Neural progenitor cell (in vitro differentiated cells): ENCODE measurements around the gene DOCK4. TPM values are rescaled to one million over a fixed set of nuclear protein-coding genes. Genes with fewer than 3 reads are reported as not detected.

ENCODE experiments used
- DNase-seq: peaks from one replicate; pipeline ENCODE4 v3.0.0-alpha.2; 2016; ENCODE audit warnings: low spot score
- H2AFZ ChIP-seq: fragments of 200-600 bp; sonication (generic); replicated peaks from 2 replicates; pipeline ENCODE4 v1.6.1; 2016; ENCODE audit warnings: antibody characterized with exemption
- H3F3A ChIP-seq: fragments of 200-600 bp; sonication (generic); 2 replicates; pipeline ENCODE4 v1.6.1; 2016; ENCODE audit warnings: antibody characterized with exemption, low read depth
- H3K27ac ChIP-seq: fragments of 200-600 bp; sonication (generic); 2 replicates; pipeline ENCODE4 v1.5.1; 2016; ENCODE audit warnings: mild to moderate bottlenecking
- H3K27me3 ChIP-seq: fragments of 200-600 bp; sonication (generic); 2 replicates; pipeline ENCODE4 v1.6.1; 2016; ENCODE audit warnings: mild to moderate bottlenecking, moderate library complexity
- H3K36me3 ChIP-seq: fragments of 200-600 bp; sonication (generic); 2 replicates; pipeline ENCODE4 v1.5.1; 2016
- H3K4me1 ChIP-seq: fragments of 200-600 bp; sonication (generic); 2 replicates; pipeline ENCODE4 v1.6.1; 2016; ENCODE audit warnings: mixed run types
- H3K4me2 ChIP-seq: fragments of 200-600 bp; sonication (generic); 2 replicates; pipeline ENCODE4 v1.6.1; 2016
- H3K4me3 ChIP-seq: fragments of 200-600 bp; sonication (generic); 2 replicates; pipeline ENCODE4 v1.5.1; 2016
- H3K79me2 ChIP-seq: fragments of 200-600 bp; sonication (generic); 2 replicates; pipeline ENCODE4 v1.6.1; 2016; ENCODE audit warnings: low read depth
- H3K9ac ChIP-seq: fragments of 200-600 bp; sonication (generic); 2 replicates; pipeline ENCODE4 v1.6.1; 2016
- H3K9me3 ChIP-seq: fragments of 200-600 bp; sonication (generic); 2 replicates; pipeline ENCODE4 v1.5.1; 2016; ENCODE audit warnings: low read depth
- H4K20me1 ChIP-seq: fragments of 200-600 bp; sonication (generic); 2 replicates; pipeline ENCODE4 v1.6.1; 2016; ENCODE audit warnings: low read depth
- H3K27ac Mint-ChIP-seq: 3 replicates; pipeline ENCODE4 v1.8.0; 2021; ENCODE audit warnings: mixed read lengths
- H3K27me3 Mint-ChIP-seq: 2 replicates; pipeline ENCODE4 v1.8.0; 2022; ENCODE audit warnings: low read depth, mild to moderate bottlenecking, inconsistent platforms, moderate library complexity, mixed read lengths; ENCODE audit not compliant: insufficient read depth
- H3K36me3 Mint-ChIP-seq: 3 replicates; pipeline ENCODE4 v1.8.0; 2021; ENCODE audit warnings: mixed read lengths
- H3K4me1 Mint-ChIP-seq: 3 replicates; pipeline ENCODE4 v1.8.0; 2021; ENCODE audit warnings: mixed read lengths
- H3K4me3 Mint-ChIP-seq: 3 replicates; pipeline ENCODE4 v1.8.0; 2021; ENCODE audit warnings: mild to moderate bottlenecking, moderate library complexity, mixed read lengths
- H3K9me3 Mint-ChIP-seq: 3 replicates; pipeline ENCODE4 v1.8.0; 2020; ENCODE audit warnings: mixed read lengths
- CTCF ChIP-seq: fragments of 200-600 bp; sonication (generic); IDR thresholded peaks from 2 replicates; pipeline ENCODE4 v1.5.1; 2017; ENCODE audit warnings: antibody characterized with exemption, mild to moderate bottlenecking
- EZH2 ChIP-seq: fragments of 200-600 bp; sonication (generic); IDR thresholded peaks from 2 replicates; pipeline ENCODE4 v1.6.1; 2017; ENCODE audit warnings: antibody characterized with exemption, mild to moderate bottlenecking, moderate library complexity
- EZH2phosphoT487 ChIP-seq: fragments of 200-600 bp; sonication (generic); IDR thresholded peaks from 2 replicates; pipeline ENCODE4 v1.6.1; 2017; ENCODE audit warnings: antibody characterized with exemption
- total RNA-seq: library from RNA; depleted of rRNA; stranded (reverse); fragments of >200 nt; gene quantifications from 2 replicates; pipeline ENCODE4 v1.2.3, GENCODE V29; 2015; ENCODE audit warnings: low replicate concordance

Gene DOCK4
- total RNA-seq, 1 donor from 2014 or later, result 11.4 TPM

DNA sequence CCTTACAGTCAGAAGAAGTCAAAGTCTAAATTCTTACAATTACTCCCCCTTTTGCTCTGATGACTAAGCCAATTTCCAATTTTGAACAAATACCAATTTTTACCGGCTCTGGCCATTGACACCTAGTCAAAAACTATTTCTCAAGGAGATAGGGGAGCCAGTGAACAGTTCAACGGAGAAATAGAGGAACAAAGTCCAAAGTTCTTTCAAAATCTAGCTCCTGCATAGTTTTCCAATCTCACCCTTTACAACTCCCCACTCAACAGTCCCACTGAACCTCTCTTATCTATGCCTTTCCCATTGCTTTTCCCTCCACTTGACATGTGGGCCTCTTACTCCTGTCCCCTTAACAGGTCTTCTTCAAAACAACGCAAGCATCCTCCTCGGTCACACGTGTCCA lies 192.9 kb downstream of the DOCK4 start:
- TF ChIP-seq EZH2 (no peak), CTCF (no peak), EZH2phosphoT487 (no peak)
- DNase-seq, result no peak
- Histone ChIP-seq H3K27ac (no peak overlapping the region), H3K4me1 (no peaks in the 10 kb centered on the region), H2AFZ (no peak overlapping the region), H3K4me3 (no peak overlapping the region), H3K27me3 (no peaks in the 10 kb centered on the region), H3K79me2 (no peaks in the 10 kb centered on the region), H3K9me3 (no peaks in the 10 kb centered on the region), H4K20me1 (no peaks in the 10 kb centered on the region), H3K9ac (no peak overlapping the region), H3K36me3 (no peaks in the 10 kb centered on the region), H3F3A (no peaks in the 10 kb centered on the region), H3K4me2 (no peak overlapping the region)
- H3K4me3 Mint-ChIP-seq, result no peak overlapping the region
- no peak overlapping the region for H3K27ac Mint-ChIP-seq
- peaks cover 5% of the 10 kb centered on the region for H3K27me3 Mint-ChIP-seq
- H3K36me3 Mint-ChIP-seq, result no peaks in the 10 kb centered on the region
- peaks cover 3% of the 10 kb centered on the region for H3K4me1 Mint-ChIP-seq
- no peaks in the 10 kb centered on the region for H3K9me3 Mint-ChIP-seq

DNA sequence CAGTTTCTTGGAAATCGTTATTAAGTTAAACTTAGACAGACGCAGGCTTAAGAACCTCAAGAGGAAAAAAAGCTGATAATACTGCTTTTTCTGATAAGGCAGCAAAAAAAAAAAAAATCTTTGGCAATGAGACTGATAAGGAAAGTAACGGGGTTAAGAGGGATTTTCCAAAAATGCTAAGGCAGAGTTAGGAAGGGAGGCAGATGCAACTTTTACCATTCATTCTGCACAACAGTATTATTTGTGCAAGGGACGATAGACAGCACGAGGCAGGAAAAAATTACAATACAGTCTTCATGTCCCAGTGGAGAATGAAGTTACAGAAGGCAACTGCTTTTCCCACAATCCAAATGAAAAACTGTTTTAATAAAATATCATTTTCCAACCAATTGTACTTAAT lies 194.0 kb downstream of the DOCK4 start:
- Histone ChIP-seq H3K9ac (no peak overlapping the region), H3K27ac (no peak overlapping the region), H3K36me3 (no peaks in the 10 kb centered on the region), H3K27me3 (no peaks in the 10 kb centered on the region), H4K20me1 (no peaks in the 10 kb centered on the region), H3K79me2 (no peaks in the 10 kb centered on the region), H3K4me1 (no peaks in the 10 kb centered on the region), H3K4me2 (no peak overlapping the region), H3F3A (no peaks in the 10 kb centered on the region), H3K9me3 (no peaks in the 10 kb centered on the region), H2AFZ (no peak overlapping the region), H3K4me3 (no peak overlapping the region)
- H3K9me3 Mint-ChIP-seq, result no peaks in the 10 kb centered on the region
- H3K4me3 Mint-ChIP-seq, result no peak overlapping the region
- no peaks in the 10 kb centered on the region for H3K36me3 Mint-ChIP-seq
- H3K27me3 Mint-ChIP-seq, result peaks cover 5% of the 10 kb centered on the region
- TF ChIP-seq CTCF (no peak), EZH2phosphoT487 (no peak), EZH2 (no peak)
- peaks cover 3% of the 10 kb centered on the region for H3K4me1 Mint-ChIP-seq
- no peak for DNase-seq
- no peak overlapping the region for H3K27ac Mint-ChIP-seq

GRCh38 chr7:112010994-112011393 lies 195.2 kb downstream of the DOCK4 start:
- Mint-ChIP-seq H3K27ac (no peak overlapping the region), H3K4me1 (peaks cover 3% of the 10 kb centered on the region)

More at GRCh38 chr7:112010994-112011393, 195.2 kb downstream of the DOCK4 start:
- H2AFZ ChIP-seq, result no peak overlapping the region
- no peak for TF ChIP-seq EZH2
- TF ChIP-seq EZH2phosphoT487, result no peak
- TF ChIP-seq CTCF, result no peak
- H3K27me3 Mint-ChIP-seq, result peaks cover 5% of the 10 kb centered on the region
- H3K9me3 ChIP-seq, result no peaks in the 10 kb centered on the region
- H3K27ac ChIP-seq, result no peak overlapping the region
- H4K20me1 ChIP-seq, result no peaks in the 10 kb centered on the region
- no peaks in the 10 kb centered on the region for H3K36me3 ChIP-seq
- H3K79me2 ChIP-seq, result no peaks in the 10 kb centered on the region
- no peak overlapping the region for H3K4me3 Mint-ChIP-seq
- H3K4me2 ChIP-seq, result no peak overlapping the region
- H3K4me3 ChIP-seq, result no peak overlapping the region
- H3K9me3 Mint-ChIP-seq, result no peaks in the 10 kb centered on the region
- DNase-seq, result no peak
- no peaks in the 10 kb centered on the region for H3F3A ChIP-seq
- H3K9ac ChIP-seq, result no peak overlapping the region
- no peaks in the 10 kb centered on the region for H3K4me1 ChIP-seq
- H3K27me3 ChIP-seq, result no peaks in the 10 kb centered on the region
- H3K36me3 Mint-ChIP-seq, result no peaks in the 10 kb centered on the region
